HG03039 (cell line): ENCODE data around the gene MRPS12.

Experiments
- ATAC-seq: cut with Tn5 transposase; IDR thresholded peaks from one replicate; pipeline ENCODE4 v1.9.1; 2021; ENCODE audit warnings: mild to moderate bottlenecking, moderate library complexity; ENCODE audit not compliant: unreplicated experiment

Gene MRPS12

GRCh38 chr19:38910488-38910887 is 20.3 kb upstream of the MRPS12 start:
- ATAC-seq = no peak

- no peak for ATAC-seq
Measured at GRCh38 chr19:38911388-38912001, 19.2 kb upstream of the MRPS12 start.

GRCh38 chr19:38912600-38913514 is 17.9 kb upstream of the MRPS12 start:
- ATAC-seq = no peak

- no peak for ATAC-seq
Measured at GRCh38 chr19:38913958-38914357, 16.8 kb upstream of the MRPS12 start.

- ATAC-seq = no peak
Measured at GRCh38 chr19:38915329-38916321, 15.1 kb upstream of the MRPS12 start.

GRCh38 chr19:38917516-38917915 is 13.2 kb upstream of the MRPS12 start:
- ATAC-seq = no peak

- no peak for ATAC-seq
Measured at GRCh38 chr19:38917921-38918491, 12.7 kb upstream of the MRPS12 start.

GRCh38 chr19:38918526-38918925 is 12.2 kb upstream of the MRPS12 start:
- ATAC-seq = no peak

- ATAC-seq = no peak
Measured at GRCh38 chr19:38919837-38920601, 10.7 kb upstream of the MRPS12 start.

- no peak for ATAC-seq
Measured at GRCh38 chr19:38920602-38921419, 9.9 kb upstream of the MRPS12 start.

GRCh38 chr19:38921420-38922274 is 9.1 kb upstream of the MRPS12 start:
- no peak for ATAC-seq

- no peak for ATAC-seq
Measured at GRCh38 chr19:38922482-38922881, 8.3 kb upstream of the MRPS12 start.

GRCh38 chr19:38924388-38924787 is 6.4 kb upstream of the MRPS12 start:
- no peak for ATAC-seq

- no peak for ATAC-seq
Measured at GRCh38 chr19:38928391-38929001, 2.2 kb upstream of the MRPS12 start.

GRCh38 chr19:38929929-38930775 is 592 bp upstream of the MRPS12 start, which contains the start of gene SARS2:
Gene SARS2, minus strand, starts transcription at chr19:38930763. Its CDS starts 27 bp downstream, at chr19:38930736.
- ATAC-seq = peak; percentile 67

GRCh38 chr19:38931521-38931793 is 713 bp downstream of the MRPS12 start:
- no peak for ATAC-seq
